Measurements from ENCODE around the gene PAF1. TPM values are rescaled to one million over a fixed set of nuclear protein-coding genes. Genes with fewer than 3 reads are reported as not detected.

PAF1 gene
- total RNA-seq (2014; rRNA removed; shearing (Covaris generic)): 55.2 and 61.6 TPM in 2 replicates

- peaks cover 71% of the 10 kb centered on the region for H3K36me3 ChIP-seq
- H3K27ac ChIP-seq: peak within 1 kb of the TSS; percentile 98
- H3K4me3 ChIP-seq: peak within 1 kb of the TSS; percentile 89
- H3K4me1 ChIP-seq (replicated peaks): peaks cover 12% of the 10 kb centered on the region
- no peaks in the 10 kb centered on the region for H3K27me3 ChIP-seq (replicated peaks)
- no peaks in the 10 kb centered on the region for H3K9me3 ChIP-seq (replicated peaks)
- DNase-seq (ENCODE audit: low read depth in 1 of 2, low spot score in 2 of 2): peak; percentile 99
Observed at GRCh38 chr19:39390751-39391437, at the start of gene PAF1, which contains the start of gene MED29. PAF1 (minus strand) TSS chr19:39391106; CDS start chr19:39390864, 242 bp downstream. MED29 (plus strand) TSS chr19:39391378; CDS start chr19:39391423, 45 bp downstream.

GRCh38 chr19:39438270-39438934 lies 47.5 kb upstream of the PAF1 start:
- DNase-seq (ENCODE audit: low read depth in 1 of 2, low spot score in 2 of 2): no peak
- Histone ChIP-seq H3K27ac (no peak overlapping the region), H3K27me3 (replicated peaks) (no peaks in the 10 kb centered on the region), H3K4me3 (no peak overlapping the region), H3K4me1 (replicated peaks) (peaks cover 21% of the 10 kb centered on the region), H3K36me3 (peaks cover 23% of the 10 kb centered on the region), H3K9me3 (replicated peaks) (no peaks in the 10 kb centered on the region)

DNA sequence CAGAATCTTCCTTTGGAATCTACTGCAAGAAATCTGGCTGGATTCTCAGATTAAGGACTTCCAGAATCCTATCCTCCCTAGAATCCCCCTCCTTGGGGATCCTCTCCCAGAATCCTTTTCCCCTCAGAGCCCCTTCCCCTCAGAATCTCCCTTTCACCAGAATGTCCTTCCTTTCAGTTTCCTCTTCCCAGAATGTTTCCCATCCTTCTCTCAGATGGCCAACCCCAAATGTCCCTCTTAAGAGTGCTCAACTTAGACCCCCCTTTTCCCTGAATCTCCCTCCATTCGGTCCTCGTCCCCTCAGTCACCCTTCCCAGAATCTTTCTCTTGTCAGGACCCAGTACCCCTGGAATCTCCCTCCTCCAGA lies 45.4 kb upstream of the PAF1 start:
- Histone ChIP-seq H3K9me3 (replicated peaks) (no peaks in the 10 kb centered on the region), H3K27me3 (replicated peaks) (no peaks in the 10 kb centered on the region), H3K27ac (peak overlapping the region; percentile 49), H3K4me3 (peak overlapping the region; percentile 75), H3K4me1 (replicated peaks) (peaks cover 22% of the 10 kb centered on the region), H3K36me3 (peaks cover 42% of the 10 kb centered on the region)
- no peak for DNase-seq (ENCODE audit: low read depth in 1 of 2, low spot score in 2 of 2)

- Histone ChIP-seq H3K4me3 (peak within 1 kb of the TSS; percentile 75), H3K36me3 (peaks cover 46% of the 10 kb centered on the region), H3K9me3 (replicated peaks) (no peaks in the 10 kb centered on the region), H3K27me3 (replicated peaks) (no peaks in the 10 kb centered on the region), H3K27ac (peak within 1 kb of the TSS; percentile 71), H3K4me1 (replicated peaks) (peaks cover 28% of the 10 kb centered on the region)
- DNase-seq (ENCODE audit: low read depth in 1 of 2, low spot score in 2 of 2): peak; percentile 96 to 99
Observed at GRCh38 chr19:39435499-39436349, 44.8 kb upstream of the PAF1 start, which contains the start of gene RPS16. RPS16 (minus strand) TSS chr19:39435949; CDS start chr19:39435895, 54 bp downstream.

DNA sequence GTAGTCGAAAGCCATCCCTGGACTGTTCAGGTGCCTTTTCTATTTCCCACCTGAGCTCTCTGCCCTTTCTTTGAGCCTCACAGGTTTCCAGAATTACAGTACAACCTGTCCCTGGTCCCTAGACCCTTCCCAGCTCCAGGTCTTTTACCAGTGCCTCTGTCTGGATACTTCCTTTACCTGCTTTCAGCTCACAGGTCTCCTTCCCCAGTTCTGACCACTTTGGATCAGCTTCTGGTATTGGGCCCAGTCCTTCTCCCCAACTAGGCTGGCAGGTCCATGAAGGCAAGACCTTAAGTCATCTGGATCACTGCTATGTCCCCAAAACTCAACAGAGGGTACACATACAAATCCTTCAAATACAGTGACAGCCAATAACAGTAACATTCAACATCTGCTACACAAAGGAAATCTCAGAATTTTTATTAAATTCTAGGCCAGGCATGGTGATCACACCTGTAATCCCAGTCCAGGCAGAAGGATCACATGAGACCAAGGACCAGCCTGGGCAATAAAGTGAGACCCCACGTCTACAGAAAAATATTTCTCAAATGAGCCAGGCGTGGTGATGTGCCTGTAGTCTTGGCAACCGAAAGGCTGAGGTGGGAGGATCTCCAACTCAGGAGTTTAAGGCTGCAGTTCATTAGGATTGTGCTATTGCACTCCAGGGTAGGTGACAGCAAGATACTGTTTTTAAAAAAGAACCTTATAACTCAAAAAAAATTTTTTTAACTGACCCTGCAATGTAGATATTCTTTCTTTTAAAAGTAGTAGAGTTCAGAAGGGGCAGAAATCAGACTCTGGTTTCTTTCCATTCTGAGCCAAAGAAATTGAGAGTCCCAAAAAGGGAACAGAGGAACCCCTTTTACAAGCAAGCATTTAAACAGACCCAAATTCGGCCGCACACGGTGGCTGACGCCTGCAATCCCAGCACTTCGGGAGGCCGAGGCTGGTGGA lies 43.5 kb upstream of the PAF1 start:
- Histone ChIP-seq H3K27ac (peak overlapping the region; percentile 71; the same call in 1 of the 2 replicates), H3K27me3 (replicated peaks) (no peaks in the 10 kb centered on the region), H3K4me1 (replicated peaks) (peaks cover 29% of the 10 kb centered on the region), H3K4me3 (peak overlapping the region; percentile 75), H3K9me3 (replicated peaks) (no peaks in the 10 kb centered on the region), H3K36me3 (peaks cover 46% of the 10 kb centered on the region)
- no peak for DNase-seq (ENCODE audit: low read depth in 1 of 2, low spot score in 2 of 2)

DNA sequence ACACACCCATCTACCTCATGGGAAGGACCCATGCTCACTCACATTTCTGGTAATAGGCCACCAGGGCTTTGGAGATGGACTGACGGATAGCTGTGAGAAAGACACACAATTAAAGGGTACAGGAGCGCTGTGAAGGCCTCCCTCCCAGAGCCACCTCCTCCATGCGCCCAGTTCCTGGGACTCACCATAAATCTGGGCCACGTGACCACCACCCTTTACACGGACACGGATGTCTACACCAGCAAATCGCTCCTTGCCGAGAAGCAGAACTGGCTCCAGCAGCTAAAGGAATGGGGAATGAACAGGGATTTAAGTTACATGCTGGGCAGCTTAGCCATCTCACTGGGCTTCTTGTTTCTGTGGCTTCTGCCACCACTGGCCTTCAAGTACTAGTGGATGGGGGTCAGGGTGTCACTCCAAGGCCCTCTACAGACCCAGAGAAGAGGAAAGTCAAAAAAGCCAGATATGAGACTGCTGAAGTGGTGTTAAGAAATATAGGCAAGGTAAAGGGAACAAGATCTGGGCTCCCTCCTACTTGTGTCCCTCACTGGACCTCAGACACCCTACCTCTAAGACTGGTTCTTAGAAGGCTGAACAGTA lies 42.7 kb upstream of the PAF1 start:
- H3K36me3 ChIP-seq: peaks cover 46% of the 10 kb centered on the region
- no peak overlapping the region for H3K27ac ChIP-seq
- no peaks in the 10 kb centered on the region for H3K27me3 ChIP-seq (replicated peaks)
- DNase-seq (ENCODE audit: low read depth in 1 of 2, low spot score in 2 of 2): no peak
- peaks cover 35% of the 10 kb centered on the region for H3K4me1 ChIP-seq (replicated peaks)
- no peaks in the 10 kb centered on the region for H3K9me3 ChIP-seq (replicated peaks)
- no peak overlapping the region for H3K4me3 ChIP-seq

DNA sequence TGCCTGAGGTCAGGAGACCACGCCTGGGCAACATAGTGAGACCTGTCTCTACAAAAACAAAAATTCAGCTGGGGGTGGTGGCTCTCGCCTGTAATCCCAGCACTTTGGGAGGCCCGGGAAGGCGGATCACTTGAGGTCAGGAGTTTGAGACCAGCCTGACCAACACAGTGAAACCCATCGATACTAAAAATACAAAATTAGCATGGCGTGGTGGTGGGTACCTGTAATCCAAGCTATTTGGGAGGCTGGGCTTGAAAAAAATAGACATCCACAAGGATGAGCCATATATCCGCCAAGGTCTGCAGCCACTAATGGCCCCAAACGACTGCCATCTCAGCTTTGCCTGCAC lies 41.7 kb upstream of the PAF1 start:
- H3K4me3 ChIP-seq: no peak overlapping the region
- H3K27me3 ChIP-seq (replicated peaks): no peaks in the 10 kb centered on the region
- DNase-seq (ENCODE audit: low read depth in 1 of 2, low spot score in 2 of 2): no peak
- peaks cover 44% of the 10 kb centered on the region for H3K4me1 ChIP-seq (replicated peaks)
- H3K9me3 ChIP-seq (replicated peaks): no peaks in the 10 kb centered on the region
- H3K27ac ChIP-seq: no peak overlapping the region
- H3K36me3 ChIP-seq: peaks cover 46% of the 10 kb centered on the region

DNA sequence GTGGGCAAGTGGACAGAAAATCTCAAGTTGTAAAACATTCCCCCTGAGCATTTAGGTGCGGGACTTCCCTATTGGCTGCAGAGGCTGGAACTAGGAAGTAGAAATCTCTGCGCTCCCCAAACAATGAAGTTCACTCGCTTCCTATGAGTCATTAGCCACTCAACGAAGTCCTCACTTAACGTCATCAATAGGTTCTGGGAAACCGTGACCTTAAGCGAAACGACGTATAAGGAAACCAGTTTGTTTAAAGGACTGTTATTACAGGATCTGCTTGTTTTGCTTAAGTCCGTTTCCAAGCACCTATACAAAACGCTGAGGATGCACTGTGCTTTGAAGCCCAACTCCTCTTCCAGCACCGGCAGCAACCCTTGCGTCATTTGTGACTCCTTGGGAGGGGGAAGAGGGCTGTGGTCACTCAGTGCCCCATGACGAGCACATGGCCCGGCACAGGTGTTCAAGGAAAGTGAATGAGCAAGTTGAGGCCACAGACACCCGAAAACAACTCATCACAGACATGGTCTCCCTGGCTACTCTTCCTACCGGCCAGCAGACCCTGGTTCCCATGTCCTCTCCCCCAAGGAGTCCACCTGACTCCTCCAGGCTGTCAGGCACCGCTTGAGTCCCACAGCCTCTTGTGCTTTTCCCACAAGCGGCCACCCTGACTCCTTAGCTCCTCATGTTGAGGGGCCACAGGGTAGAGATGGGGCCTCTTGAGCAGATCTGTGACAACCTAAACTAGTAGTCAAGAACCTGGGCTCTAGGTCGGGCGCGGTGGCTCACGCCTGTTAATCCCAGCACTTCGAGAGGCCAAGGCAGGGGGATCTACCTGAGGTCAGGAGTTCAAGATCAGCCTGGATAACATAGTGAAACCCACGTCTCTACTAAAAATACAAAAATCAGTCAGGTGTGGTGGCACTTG lies 40.0 kb upstream of the PAF1 start:
- Histone ChIP-seq H3K27ac (peak overlapping the region; percentile 85), H3K27me3 (replicated peaks) (no peaks in the 10 kb centered on the region), H3K36me3 (peaks cover 46% of the 10 kb centered on the region), H3K9me3 (replicated peaks) (no peaks in the 10 kb centered on the region), H3K4me1 (replicated peaks) (peaks cover 40% of the 10 kb centered on the region), H3K4me3 (no peak overlapping the region)
- DNase-seq (ENCODE audit: low read depth in 1 of 2, low spot score in 2 of 2): peak; percentile 73 to 81

GRCh38 chr19:39428283-39429112 lies 37.6 kb upstream of the PAF1 start:
- peaks cover 47% of the 10 kb centered on the region for H3K36me3 ChIP-seq
- peak overlapping the region; percentile 46 for H3K27ac ChIP-seq
- H3K4me3 ChIP-seq: no peak overlapping the region
- peak; percentile 73 to 79 for DNase-seq (ENCODE audit: low read depth in 1 of 2, low spot score in 2 of 2)
- H3K27me3 ChIP-seq (replicated peaks): no peaks in the 10 kb centered on the region
- H3K9me3 ChIP-seq (replicated peaks): no peaks in the 10 kb centered on the region
- H3K4me1 ChIP-seq (replicated peaks): peaks cover 29% of the 10 kb centered on the region

DNA sequence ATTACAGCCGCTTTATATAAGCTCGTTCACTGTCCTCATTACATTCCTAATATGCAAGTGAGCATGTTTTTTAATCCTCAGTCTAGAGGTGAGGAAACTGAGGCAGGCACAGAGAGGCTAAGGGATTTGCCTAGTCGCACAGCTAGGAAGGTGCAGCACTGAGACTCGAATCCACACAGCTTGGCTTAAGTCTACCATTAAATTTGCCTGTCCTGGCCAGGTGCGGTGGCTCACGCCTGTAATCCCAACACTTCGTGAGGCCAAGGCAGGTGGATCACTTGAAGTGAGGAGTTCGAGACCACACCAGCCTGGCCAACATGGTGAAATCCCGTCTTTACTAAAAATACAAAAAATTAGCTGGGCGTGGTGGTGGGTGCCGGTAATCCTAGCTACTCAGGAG lies 36.8 kb upstream of the PAF1 start:
- no peaks in the 10 kb centered on the region for H3K9me3 ChIP-seq (replicated peaks)
- DNase-seq (ENCODE audit: low read depth in 1 of 2, low spot score in 2 of 2): no peak
- no peak overlapping the region for H3K4me3 ChIP-seq
- H3K27ac ChIP-seq: no peak overlapping the region
- peaks cover 47% of the 10 kb centered on the region for H3K36me3 ChIP-seq
- H3K4me1 ChIP-seq (replicated peaks): peaks cover 29% of the 10 kb centered on the region
- H3K27me3 ChIP-seq (replicated peaks): no peaks in the 10 kb centered on the region

DNA sequence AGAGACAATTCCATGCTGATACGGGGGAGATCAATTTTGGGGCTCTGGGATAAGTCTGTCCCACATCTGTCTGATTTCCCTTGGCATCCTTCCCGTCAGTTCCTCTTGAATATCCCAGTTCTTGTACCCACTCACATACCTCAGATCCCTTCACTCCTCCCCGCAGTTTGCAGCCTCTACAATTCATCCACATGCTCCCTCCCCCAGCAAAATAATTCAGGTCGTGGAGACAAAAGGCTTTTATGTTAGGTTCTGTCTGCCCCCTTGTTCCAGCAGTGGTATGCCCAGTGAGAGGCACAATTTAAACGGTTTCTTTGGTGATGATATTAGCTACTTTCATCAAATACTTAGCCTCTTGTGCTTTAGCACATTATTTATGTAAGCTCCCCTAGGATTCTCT lies 35.3 kb upstream of the PAF1 start:
- no peak for DNase-seq (ENCODE audit: low read depth in 1 of 2, low spot score in 2 of 2)
- Histone ChIP-seq H3K36me3 (peaks cover 50% of the 10 kb centered on the region), H3K4me3 (no peak overlapping the region), H3K27ac (no peak overlapping the region), H3K4me1 (replicated peaks) (peaks cover 25% of the 10 kb centered on the region), H3K27me3 (replicated peaks) (no peaks in the 10 kb centered on the region), H3K9me3 (replicated peaks) (no peaks in the 10 kb centered on the region)
